HepG2 (cell line): ENCODE measurements around the gene PLIN3. TPM values are rescaled to one million over a fixed set of nuclear protein-coding genes. Genes with fewer than 3 reads are reported as not detected.

Experiments
- CAMTA2 ChIP-seq: sonication (generic); formaldehyde crosslinking; IDR thresholded peaks from 2 replicates; pipeline ENCODE4 v1.4.0; 2020; ENCODE audit warnings: mild to moderate bottlenecking, missing genetic modification reagents, borderline replicate concordance
- EZH2 ChIP-seq: conservative IDR thresholded peaks from 2 replicates; pipeline ENCODE4 v1.6.1; 2012; ENCODE audit warnings: mild to moderate bottlenecking, low read depth, low read length, moderate library complexity
- HOXA7 ChIP-seq: sonication (generic); formaldehyde crosslinking; IDR thresholded peaks from 2 replicates; pipeline ENCODE4 v1.8.1; 2022; ENCODE audit warnings: mild to moderate bottlenecking, missing genetic modification reagents, moderate library complexity
- ISX ChIP-seq: sonication (generic); formaldehyde crosslinking; conservative IDR thresholded peaks from 2 replicates; pipeline ENCODE4 v1.5.0; 2020; ENCODE audit warnings: missing genetic modification reagents
- MXD3 ChIP-seq: IDR thresholded peaks from 2 replicates; pipeline ENCODE4 v1.6.1; 2016; ENCODE audit warnings: mild to moderate bottlenecking, missing biosample characterization, missing genetic modification reagents
- NCOR1 ChIP-seq: fragments of 200-600 bp; sonication (generic); IDR thresholded peaks from 2 replicates; pipeline ENCODE4 v1.7.0; 2017; ENCODE audit warnings: antibody characterized with exemption, low read length, borderline replicate concordance
- NFATC3 ChIP-seq: sonication (generic); formaldehyde crosslinking; IDR thresholded peaks from 2 replicates; pipeline ENCODE4 v1.5.1; 2020; ENCODE audit warnings: mild to moderate bottlenecking, missing genetic modification reagents
- POGK ChIP-seq: sonication (generic); formaldehyde crosslinking; conservative IDR thresholded peaks from 2 replicates; pipeline ENCODE4 v1.8.0; 2022; ENCODE audit warnings: mild to moderate bottlenecking, moderate library complexity, missing genetic modification reagents
- TAF1 ChIP-seq: sonication (generic); formaldehyde crosslinking; IDR thresholded peaks from 2 replicates; pipeline ENCODE4 v1.4.0; 2020; ENCODE audit warnings: missing genetic modification reagents
- THAP9 ChIP-seq: sonication (generic); formaldehyde crosslinking; IDR thresholded peaks from 2 replicates; pipeline ENCODE4; 2020; ENCODE audit warnings: missing genetic modification reagents, mild to moderate bottlenecking, borderline replicate concordance
- UBTF ChIP-seq: sonication (generic); formaldehyde crosslinking; IDR thresholded peaks from 2 replicates; pipeline ENCODE4 v1.4.0; 2020; ENCODE audit warnings: mild to moderate bottlenecking, missing genetic modification reagents
- ZBTB43 ChIP-seq: sonication (generic); formaldehyde crosslinking; conservative IDR thresholded peaks from 2 replicates; pipeline ENCODE4 v1.4.0; 2020; ENCODE audit warnings: missing genetic modification reagents
- ZNF362 ChIP-seq: sonication (generic); formaldehyde crosslinking; IDR thresholded peaks from 2 replicates; pipeline ENCODE4 v1.4.0; 2020; ENCODE audit warnings: missing genetic modification reagents, mild to moderate bottlenecking, borderline replicate concordance
- ZNF674 ChIP-seq: sonication (generic); formaldehyde crosslinking; IDR thresholded peaks from 2 replicates; pipeline ENCODE4 v1.5.0; 2020; ENCODE audit warnings: low read depth, mild to moderate bottlenecking, missing genetic modification reagents
- ZNF878 ChIP-seq: sonication (generic); formaldehyde crosslinking; IDR thresholded peaks from 2 replicates; pipeline ENCODE4 v1.8.1; 2023; ENCODE audit warnings: mild to moderate bottlenecking, missing genetic modification reagents, moderate library complexity
- ZSCAN25 ChIP-seq: sonication (generic); formaldehyde crosslinking; IDR thresholded peaks from 2 replicates; pipeline ENCODE4 v1.8.0; 2022; ENCODE audit warnings: mild to moderate bottlenecking, missing genetic modification reagents
- polyA plus RNA-seq, 8 experiments: library from polyadenylated mRNA; depleted of rRNA in 3 of 8; stranded (reverse) in 7 of 8; unstranded in 1 of 8; fragments of >200 nt; fragmentation: Illumina TruSeq in 4 of 8; extraction: Trizol in 4 of 8; gene quantifications; 2 replicates each; pipeline versions ENCODE4 v1.2.1 to v1.2.3, GENCODE V29; 2011 to 2016; ENCODE audit warnings: low read depth in 4 of 8, missing spikeins in 1 of 8, mixed read lengths in 1 of 8; ENCODE audit not compliant: insufficient read depth in 1 of 8
- total RNA-seq, 5 experiments: library from RNA; depleted of rRNA; stranded (reverse); fragments of >200 nt; fragmentation: Illumina TruSeq; extraction: Trizol; gene quantifications; 2 replicates each; pipeline ENCODE4 v1.2.3, GENCODE V29; 2016; ENCODE audit warnings: low read depth in 1 of 5

The PLIN3 gene
- total and polyA plus RNA-seq, 2 of the 13 experiments (the other 11 are each of a cell fraction or from before 2014, with no cell fraction given): 49.3 to 57.9 TPM

- TF ChIP-seq THAP9 (CRISPR knock-in tag) (peak; percentile 29; the same call in 1 of the 2 replicates), ZSCAN25 (no peak), ZBTB43 (no peak), ZNF878 (CRISPR knock-in tag) (no peak), NFATC3 (CRISPR knock-in tag) (no peak; the same call in 1 of the 2 replicates), MXD3 (0 out of 2 replicates have a peak, but pooled peaks have one; percentile 46), ISX (CRISPR knock-in tag) (no peak), CAMTA2 (CRISPR knock-in tag) (no peak), ZNF362 (CRISPR knock-in tag) (peak; percentile 99), NCOR1 (no peak; the same call in 1 of the 2 replicates), HOXA7 (no peak), POGK (CRISPR knock-in tag) (peak; percentile 53; the same call in 1 of the 2 replicates), ZNF674 (CRISPR knock-in tag) (no peak), TAF1 (CRISPR knock-in tag) (peak; percentile 61), UBTF (CRISPR knock-in tag) (peak; percentile 48), EZH2 (no peak)
Measured at GRCh38 chr19:4867534-4868285, at the start of gene PLIN3 (continued).
